SH-SY5Y (cell line): ENCODE data around the gene PRM2.

Experiments used
- GATA2 ChIP-seq: IDR thresholded peaks from 2 replicates; pipeline ENCODE4 v1.6.1; 2011; ENCODE audit warnings: mild to moderate bottlenecking, low read depth, low read length
- GATA3 ChIP-seq: IDR thresholded peaks from 2 replicates; pipeline ENCODE4 v1.6.1; 2011; ENCODE audit warnings: low read depth, mild to moderate bottlenecking, low read length, moderate library complexity

DNA sequence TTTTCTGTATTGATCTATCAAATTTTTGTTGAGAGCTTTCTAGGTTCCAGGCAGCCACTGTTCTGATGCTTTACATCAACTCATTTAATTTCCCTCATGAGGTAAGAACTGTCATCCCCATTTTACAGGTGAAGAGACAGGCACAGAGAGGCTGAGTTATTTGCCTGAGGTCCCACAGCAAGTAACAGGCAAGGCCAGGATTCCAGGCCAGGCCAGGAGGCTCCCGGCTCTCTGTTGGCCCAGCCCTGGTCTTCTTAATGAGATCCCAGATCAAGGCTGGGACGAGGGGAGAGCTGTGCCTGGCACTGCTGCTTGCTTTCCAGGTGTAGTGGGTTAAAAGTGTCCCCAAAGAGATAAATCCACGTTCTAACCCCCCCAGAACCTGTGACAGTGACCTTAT is 46.5 kb upstream of the PRM2 start:
- no peak for TF ChIP-seq GATA2
- no peak for TF ChIP-seq GATA3
